Caki2 (cell line): ENCODE measurements around the gene SERTAD1. TPM values are rescaled to one million over a fixed set of nuclear protein-coding genes. Genes with fewer than 3 reads are reported as not detected.

ENCODE experiments used
- DNase-seq: peaks from one replicate; pipeline ENCODE4 v3.0.0-alpha.2; 2015; ENCODE audit warnings: low read depth
- in situ Hi-C: cut with HindIII; loops from 2 replicates; pipeline ENCODE4 v1.10.0; 2016; ENCODE audit warnings: low sequenced_read_pairs, low pct_unique_long_range_greater_than_20kb, mixed read lengths
- total RNA-seq: library from RNA; depleted of rRNA; stranded (reverse); fragments of >200 nt; shearing (Covaris generic); gene quantifications from 2 replicates; pipeline ENCODE4 v1.2.3, GENCODE V29; 2014; ENCODE audit warnings: low replicate concordance

SERTAD1 gene
- total RNA-seq, 1 experiment from 2014 or later, result 31.7 TPM

DNA sequence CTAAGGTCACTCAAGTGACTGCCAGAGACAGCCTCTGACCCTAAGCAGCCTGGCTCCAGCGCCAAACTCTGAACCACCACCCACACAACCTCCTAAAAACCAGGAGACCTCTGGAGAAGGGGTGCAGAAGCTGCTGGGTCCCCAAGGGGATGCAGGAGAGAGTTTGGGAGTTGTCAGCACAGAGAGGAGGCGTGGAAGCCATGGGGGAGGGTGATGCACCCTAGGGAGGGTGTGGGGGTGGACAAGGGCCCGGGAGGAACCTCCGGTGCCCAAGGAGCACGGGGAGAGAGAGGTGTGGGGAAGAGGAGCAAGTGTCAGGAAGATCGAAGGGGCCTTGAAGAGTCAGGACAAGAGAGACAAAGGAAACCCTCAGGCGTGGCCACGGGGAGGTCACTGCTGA lies 33.7 kb downstream of the SERTAD1 start:
- DNase-seq, result no peak
- in situ Hi-C loops, result no loop called here

DNA sequence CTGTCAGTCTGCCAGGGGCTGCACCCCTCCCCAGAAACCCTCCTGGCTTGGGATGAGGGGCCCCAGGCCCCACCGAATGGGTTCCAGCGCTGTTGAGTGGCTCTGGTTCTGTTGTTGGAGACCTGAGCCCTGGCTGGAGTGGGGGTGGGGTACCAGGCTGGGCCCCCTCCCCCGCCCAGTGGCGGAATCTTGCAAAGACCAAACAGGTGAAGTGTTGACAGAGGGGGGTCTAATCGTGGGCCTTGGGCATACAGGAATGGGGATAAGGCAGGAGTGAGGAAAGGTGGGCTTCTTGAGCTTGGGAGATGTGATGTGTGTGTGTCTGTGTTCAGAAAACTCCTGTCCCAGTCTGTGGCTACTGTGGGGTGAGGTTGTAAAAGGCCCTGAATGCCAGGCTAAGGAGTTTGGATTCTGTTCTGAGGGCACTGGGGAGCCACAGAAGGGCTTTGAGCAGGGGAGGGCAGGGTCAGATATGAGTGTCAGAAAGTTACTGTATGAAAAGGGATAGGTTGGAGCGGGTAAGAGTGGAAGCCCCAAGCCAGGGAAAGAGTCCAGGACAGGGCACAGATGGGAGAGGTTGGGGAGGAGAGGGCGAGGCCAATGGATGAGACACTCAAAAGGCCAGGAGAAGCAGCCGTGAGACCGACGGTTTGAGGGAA lies 35.6 kb downstream of the SERTAD1 start, which contains the start of gene HIPK4:
Gene HIPK4 (minus strand): TSS at position 98 of the 659 bp plus-strand sequence. CDS start 279 bp downstream, outside the sequence.
- no peak for DNase-seq
- in situ Hi-C loops, result no loop called here

DNA sequence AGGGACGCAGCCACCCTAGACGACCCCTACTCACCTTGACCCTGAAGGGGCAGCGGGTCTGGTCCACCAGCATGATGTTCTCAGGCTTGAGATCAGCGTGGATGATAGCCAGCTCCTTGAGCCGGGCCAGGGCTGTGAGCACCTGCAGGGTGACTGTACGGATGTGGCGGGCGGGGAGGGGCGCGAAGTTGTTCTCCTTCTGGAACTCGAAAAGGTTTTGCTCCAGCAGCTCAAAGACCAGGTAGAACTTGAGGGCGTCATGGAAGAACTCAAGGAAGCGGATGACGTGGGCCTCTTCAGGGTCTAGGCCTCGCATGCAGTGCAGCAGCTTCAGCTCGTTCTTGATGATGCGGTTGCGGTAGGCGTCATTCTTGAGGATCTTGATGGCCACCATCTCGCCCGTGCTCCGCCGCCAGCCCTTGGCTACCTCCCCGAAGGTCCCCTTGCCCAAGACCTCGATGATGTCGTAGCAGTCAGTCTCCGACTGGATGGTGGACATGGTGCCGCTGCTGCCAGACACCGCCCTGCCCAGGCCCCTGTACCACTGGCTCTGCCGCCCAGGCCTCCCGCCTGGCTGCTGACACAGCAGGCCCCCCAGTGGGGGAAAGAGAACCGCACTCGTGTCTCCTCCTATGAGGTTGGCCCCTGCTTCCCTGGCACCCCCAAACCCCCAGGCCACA lies 36.2 kb downstream of the SERTAD1 start:
- DNase-seq, result no peak
- in situ Hi-C loops, result no loop called here

DNA sequence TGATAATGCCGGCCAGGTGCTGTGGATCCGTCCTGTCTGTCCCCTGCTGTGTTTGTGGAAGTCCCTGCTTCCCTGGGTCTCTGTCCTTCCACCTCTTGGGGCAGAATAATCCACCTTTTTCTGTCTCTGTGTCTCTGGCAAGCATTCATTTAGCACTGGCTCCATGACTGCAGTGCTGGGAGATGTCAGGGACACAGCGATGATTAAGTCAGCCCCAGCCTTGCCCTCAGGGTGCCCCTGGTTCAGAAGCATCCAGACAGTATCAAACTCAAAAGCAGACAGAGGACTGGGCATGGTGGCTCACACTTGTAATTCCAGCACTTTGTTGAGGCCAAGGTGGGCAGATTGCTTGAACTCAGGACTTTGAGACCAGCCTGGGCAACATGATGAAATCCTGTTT lies 37.3 kb downstream of the SERTAD1 start:
- in situ Hi-C loops, result no loop called here
- no peak for DNase-seq

DNA sequence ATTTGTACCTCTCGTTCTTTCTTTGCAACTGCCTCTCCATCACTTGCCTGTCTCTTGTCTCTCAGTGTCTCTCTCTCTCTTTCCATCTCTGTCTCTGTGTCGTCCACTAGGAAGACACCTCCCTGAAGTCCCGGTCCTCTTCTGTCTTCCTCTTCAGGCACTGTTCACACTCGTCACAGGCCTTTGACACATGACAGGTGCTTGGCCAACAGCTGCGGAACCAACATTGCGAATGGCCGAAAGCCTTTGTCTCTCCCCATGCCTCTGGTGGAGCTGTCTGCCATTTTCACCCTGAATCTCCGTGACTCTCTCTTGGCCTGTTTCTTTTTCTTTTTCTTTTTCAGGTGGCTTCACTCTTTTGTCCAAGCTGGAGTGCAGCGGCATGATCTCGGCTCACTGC lies 38.6 kb downstream of the SERTAD1 start:
- in situ Hi-C loops, result no loop called here
- no peak for DNase-seq

DNA sequence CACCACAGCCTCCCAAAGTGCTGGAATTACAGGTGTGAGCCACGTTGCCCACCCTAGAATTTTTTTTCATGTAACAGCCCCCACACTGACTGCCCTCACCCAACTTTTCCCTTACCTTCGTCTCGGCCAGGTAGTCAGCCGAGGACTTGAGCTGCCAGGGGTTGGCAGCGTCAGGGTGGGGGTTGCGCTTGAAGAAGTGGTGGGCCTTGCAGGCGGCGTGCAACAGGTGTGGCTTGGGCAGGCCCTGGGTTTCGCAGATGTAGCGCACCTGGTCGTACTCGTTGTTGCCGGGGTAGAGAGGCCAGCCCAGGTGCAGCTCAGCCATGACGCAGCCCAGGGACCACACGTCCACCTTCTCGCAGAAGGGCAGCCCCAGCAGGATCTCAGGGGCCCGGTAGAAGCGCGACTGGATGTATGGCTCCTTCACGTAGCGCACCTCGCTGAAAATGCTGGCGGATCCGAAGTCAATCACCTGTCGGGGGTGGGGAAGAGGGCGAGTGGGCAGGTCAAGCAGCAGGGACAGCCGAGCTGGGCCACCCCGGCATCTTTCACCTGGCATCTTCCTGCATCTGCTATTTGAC lies 42.0 kb downstream of the SERTAD1 start:
- in situ Hi-C loops, result no loop called here
- DNase-seq, result no peak

DNA sequence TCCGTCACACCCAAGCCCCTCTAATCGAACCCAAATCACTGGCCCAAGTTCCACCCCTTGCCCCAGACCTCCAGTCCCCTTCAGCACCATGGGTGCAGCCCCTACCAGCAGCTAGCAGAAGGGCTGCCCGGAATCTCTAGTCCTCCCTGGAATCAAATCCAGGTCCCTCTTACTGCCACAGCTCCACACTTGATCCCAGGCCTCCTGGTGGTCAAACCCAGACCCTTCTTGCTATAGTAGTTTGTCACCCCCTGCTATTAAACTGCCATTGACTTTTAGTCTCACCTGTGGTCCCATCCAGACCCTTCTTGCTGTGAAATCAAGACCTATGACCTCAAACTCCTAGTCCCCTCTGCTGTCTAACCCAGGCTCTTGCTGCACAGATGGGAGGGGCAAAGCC lies 44.5 kb downstream of the SERTAD1 start:
- in situ Hi-C loops, result no loop called here
- DNase-seq, result no peak

DNA sequence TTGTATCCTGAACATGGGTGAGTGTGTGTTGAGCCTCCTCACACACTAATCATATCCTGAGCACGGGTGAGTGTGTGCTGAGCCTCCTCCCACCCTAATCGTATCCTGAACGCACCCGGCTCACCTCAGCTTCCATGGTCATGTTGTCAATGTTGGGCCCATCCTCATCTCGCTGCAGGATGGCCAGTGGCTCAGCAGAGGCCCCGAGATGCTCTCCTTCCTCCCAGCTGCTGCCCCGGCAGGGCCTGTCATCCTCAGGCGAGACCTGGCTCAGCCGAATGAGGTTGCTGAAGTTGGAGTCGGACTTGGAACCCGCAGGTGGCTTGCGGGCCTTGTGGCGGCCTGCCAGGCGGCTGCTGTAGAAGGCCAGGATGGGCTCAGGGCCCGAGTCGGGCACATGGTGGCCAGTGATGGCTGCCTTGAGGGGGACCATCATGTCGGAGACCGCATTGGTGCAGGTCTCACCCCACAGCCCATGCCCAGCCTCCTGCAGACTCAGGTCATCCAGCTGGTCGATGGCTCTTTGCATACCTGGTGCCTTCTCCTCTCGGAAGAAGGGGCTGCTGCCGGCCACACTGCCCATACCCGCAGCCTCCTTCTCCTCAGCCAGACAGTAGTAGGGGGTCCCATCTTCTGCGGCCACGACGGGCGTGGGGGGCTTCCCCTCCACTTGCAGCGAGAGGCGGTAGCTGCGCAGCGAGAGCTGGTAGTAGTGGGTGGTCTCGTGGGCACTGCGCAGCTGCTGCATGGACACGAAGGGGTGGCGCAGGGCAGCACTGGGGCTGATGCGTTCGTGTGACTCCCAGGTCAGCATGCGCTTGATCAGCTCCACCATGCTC lies 45.4 kb downstream of the SERTAD1 start:
- no peak for DNase-seq
- in situ Hi-C loops, result no loop called here

DNA sequence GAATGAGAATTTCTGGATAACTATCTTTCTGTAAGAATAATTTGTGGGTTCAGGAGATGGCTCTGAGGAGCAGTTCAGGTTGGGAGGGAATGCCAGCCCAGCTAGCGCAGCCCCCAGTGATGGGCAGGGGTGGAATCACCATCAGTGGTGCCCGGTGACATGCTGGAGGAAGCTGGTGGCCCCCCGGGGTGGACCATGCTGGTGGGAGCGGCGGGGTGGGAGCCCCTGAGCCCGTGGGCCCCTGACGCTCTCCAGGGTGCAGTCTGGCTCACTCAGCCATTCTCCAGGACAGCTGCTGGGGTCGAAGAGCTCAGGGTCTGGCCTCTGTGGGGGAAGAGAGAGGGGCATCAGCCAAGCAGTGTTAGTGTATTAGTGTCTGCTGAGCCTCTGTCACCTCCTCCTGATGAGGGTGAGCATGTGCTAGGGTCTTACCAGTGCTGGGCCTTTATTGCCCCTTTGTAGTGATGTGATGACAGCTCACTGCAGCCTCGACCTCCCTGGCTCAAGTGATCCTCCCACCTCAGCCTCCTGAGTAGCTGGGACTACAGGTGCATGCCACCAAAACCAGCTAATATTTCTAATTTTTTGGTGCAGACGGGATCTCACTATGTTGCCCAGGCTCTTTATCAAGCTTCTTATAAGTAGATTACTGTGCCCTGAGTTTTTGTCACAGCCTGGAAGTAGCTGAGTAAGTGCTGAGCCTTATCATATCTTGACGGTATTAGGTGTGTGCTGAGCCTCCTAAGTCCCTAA lies 46.2 kb downstream of the SERTAD1 start:
- in situ Hi-C loops, result no loop called here
- no peak for DNase-seq

DNA sequence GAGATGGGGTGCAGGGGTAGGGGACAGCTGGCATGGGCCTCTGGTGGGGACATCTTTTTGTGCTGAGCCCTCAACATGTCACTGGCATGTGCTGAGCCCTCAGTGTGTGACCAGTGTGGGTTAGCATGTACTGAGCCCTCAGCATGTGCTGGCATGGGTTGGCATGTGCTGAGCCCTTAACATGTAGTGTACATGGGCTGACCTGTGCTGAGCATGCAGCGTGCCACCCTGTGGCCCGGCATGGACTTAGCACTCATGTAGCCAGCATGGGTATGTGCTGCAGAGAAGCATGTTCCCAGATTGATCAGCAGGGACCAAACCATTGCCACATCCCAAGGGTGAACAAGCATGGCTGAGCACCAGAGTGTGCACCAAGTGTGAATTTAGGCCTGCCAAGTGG lies 47.3 kb downstream of the SERTAD1 start:
- in situ Hi-C loops, result no loop called here
- no peak for DNase-seq

DNA sequence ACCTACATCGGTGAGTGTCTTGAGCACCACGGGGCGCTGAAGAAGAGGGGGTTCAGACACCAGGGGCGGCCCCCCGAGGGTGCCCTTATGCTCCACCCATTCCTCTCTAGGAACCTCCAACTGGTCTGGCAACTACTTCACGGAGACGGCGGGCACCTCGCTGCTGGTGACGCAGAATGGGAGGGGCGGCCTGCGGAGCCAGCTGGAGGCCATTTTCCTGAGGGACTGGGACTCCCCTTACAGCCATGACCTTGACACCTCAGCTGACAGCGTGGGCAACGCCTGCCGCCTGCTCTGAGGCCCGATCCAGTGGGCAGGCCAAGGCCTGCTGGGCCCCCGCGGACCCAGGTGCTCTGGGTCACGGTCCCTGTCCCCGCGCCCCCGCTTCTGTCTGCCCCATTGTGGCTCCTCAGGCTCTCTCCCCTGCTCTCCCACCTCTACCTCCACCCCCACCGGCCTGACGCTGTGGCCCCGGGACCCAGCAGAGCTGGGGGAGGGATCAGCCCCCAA lies 47.9 kb downstream of the SERTAD1 start:
- DNase-seq, result no peak
- in situ Hi-C loops, result no loop called here

DNA sequence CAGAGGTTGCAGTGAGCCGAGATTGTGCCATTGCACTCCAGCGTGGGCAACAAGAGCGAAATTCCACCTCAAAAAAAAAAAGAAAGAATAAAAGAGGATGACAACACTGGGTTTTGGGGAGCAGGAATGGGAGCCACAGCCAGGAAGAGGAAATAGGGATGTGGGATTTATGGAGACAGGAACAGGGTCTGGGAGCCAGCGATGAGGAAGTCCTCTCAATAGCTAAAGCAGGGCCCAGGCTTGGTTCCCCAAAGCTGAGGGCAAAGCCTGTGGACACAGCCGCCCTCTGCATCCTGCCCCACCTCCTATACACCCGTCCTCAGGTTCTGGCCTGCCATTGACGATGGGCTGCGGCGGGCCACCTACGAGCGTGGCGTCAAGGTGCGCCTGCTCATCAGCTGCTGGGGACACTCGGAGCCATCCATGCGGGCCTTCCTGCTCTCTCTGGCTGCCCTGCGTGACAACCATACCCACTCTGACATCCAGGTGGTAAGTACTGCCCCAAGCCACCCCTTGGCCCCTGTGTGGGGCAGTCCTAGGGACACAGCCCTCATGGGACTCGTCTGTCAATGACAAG lies 49.4 kb downstream of the SERTAD1 start:
- in situ Hi-C loops, result no loop called here
- DNase-seq, result no peak

DNA sequence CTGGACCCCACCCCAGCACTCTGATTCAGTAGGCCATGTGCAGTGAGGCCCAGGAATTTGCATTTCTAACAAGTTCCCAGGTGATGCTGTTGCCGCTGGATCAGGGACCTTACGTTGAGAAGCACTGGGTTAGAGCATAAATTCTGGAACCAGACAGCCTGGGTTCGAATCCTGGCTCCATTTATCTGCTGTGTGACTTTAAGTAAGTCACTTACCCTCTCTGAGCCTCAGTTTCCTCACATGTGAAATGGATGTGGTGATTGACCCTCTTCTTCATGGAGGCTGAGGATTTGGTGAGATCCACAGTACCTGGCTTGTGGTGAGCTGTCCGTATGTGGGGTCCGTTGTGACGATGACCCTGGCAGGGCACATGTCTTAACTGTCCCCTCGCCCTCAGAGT lies 51.7 kb downstream of the SERTAD1 start:
- no peak for DNase-seq
- in situ Hi-C loops, result no loop called here

DNA sequence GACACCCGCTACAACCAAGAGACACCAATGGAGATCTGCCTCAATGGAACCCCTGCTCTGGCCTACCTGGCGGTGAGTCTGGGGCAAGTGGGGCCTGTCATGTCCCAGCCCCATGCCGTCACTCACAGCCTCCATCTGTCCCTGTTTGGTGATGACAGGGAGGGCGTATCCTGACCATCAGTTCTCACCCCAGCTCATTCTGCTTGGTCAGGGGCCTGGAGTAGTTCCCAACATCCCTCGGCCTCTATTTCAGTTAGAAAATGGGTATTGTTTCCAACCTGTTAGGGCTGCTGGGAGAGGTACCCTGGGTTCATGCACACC lies 54.0 kb downstream of the SERTAD1 start:
- DNase-seq, result no peak
- in situ Hi-C loops, result no loop called here
